ENCODE results near the gene COMTD1. TPM values are rescaled to one million over a fixed set of nuclear protein-coding genes. Genes with fewer than 3 reads are reported as not detected.
A peak's percentile ranks its signal among the peaks of the same experiment; 100 is the strongest.

The COMTD1 gene
- total RNA-seq, 2 experiments from 2014 or later, result 37.7 to 47.2 TPM

DNA sequence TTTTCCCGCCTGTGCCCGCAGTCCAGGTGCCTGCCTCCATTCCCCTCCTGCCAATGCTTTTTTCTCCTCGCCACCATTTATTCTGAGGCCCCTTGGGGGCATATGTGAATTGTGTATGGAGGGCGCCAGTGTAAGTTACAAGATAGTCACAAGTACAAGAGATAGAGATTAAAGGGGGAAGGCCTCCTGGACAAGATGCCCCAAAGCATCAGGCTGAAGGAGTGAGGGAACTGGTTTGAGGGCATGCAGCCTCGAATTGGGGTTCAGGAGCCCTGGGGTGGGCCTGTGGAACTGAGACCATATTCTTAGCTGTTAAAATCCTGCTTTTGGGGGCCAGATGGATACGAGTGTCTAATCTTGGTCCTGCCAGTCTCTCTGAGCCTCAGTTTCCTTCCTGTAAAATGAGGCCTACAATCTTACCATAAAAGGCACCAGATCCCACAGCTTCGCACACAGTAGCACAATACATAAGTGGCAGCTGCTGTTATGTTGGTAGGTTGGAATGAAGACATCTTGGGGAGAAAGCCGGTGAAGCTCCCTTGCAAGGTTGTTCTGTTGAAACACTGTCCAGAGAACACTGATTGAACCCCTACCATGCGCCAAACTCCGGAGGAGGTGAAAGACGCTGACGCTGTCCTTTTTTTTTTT lies 545 bp upstream of the COMTD1 start:
- no peak for DNase-seq (ENCODE audit: low spot score)
- peak overlapping the region; percentile 98 for H2AFZ ChIP-seq (ENCODE audit: low read length)
- no peaks in the 10 kb centered on the region for H3K9me3 ChIP-seq (ENCODE audit: low read length)
- H3K4me1 ChIP-seq (ENCODE audit: insufficient read depth, low read length, poor library complexity, severe bottlenecking), result peaks cover 19% of the 10 kb centered on the region
- H3K4me2 ChIP-seq (ENCODE audit: low read length), result peak overlapping the region; percentile 52
- no TSS peak for BruUV-seq (replicated peaks)
- POLR2A ChIA-PET, result interaction anchor here (0.6 to 1.4 kb wide), 3 partner anchors 48 to 209 kb away, joined by 3 to 6 read pairs (median 3); no protein-coding TSS in a partner anchor
- H3K27ac ChIP-seq (ENCODE audit: low read depth, low read length, poor library complexity, severe bottlenecking), result no peak overlapping the region
- CTCF ChIA-PET (ENCODE audit: unreplicated experiment), result interaction anchor here (0.5 to 1.4 kb wide), 4 partner anchors 25 to 376 kb away, joined by 3 to 8 read pairs (median 4); partner anchors contain the start of gene VDAC2
- no peaks in the 10 kb centered on the region for H3K9me2 ChIP-seq (ENCODE audit: insufficient read depth, low read length)
- H3K4me3 ChIP-seq (ENCODE audit: low read depth, low read length, poor library complexity, severe bottlenecking), result peak overlapping the region; percentile 80
- H3K79me2 ChIP-seq (ENCODE audit: insufficient read depth, low read depth, low read length), result no peaks in the 10 kb centered on the region
- intact Hi-C loops (cut with micrococcal nuclease; ENCODE audit: unreplicated experiment), result loop anchor here (1.0 to 10.0 kb wide), 4 partner anchors 48 to 994 kb away; no protein-coding TSS in a partner anchor
- peaks cover under 1% of the 10 kb centered on the region; the same call in 1 of the 2 replicates for H4K20me1 ChIP-seq (ENCODE audit: insufficient read depth, low read length)
- TF ChIP-seq, protein P1, sequence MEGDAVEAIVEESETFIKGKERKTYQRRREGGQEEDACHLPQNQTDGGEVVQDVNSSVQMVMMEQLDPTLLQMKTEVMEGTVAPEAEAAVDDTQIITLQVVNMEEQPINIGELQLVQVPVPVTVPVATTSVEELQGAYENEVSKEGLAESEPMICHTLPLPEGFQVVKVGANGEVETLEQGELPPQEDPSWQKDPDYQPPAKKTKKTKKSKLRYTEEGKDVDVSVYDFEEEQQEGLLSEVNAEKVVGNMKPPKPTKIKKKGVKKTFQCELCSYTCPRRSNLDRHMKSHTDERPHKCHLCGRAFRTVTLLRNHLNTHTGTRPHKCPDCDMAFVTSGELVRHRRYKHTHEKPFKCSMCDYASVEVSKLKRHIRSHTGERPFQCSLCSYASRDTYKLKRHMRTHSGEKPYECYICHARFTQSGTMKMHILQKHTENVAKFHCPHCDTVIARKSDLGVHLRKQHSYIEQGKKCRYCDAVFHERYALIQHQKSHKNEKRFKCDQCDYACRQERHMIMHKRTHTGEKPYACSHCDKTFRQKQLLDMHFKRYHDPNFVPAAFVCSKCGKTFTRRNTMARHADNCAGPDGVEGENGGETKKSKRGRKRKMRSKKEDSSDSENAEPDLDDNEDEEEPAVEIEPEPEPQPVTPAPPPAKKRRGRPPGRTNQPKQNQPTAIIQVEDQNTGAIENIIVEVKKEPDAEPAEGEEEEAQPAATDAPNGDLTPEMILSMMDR (conservative IDR thresholded peaks at IDR 0.05; ENCODE audit: low read length), result no peak; the same call in none of the 2 replicates
- TF ChIP-seq EZH2phosphoT487 (IDR thresholded peaks at IDR 0.05; ENCODE audit: borderline replicate concordance, low read depth, low read length), result no peak
- H3K36me3 ChIP-seq (ENCODE audit: insufficient read depth, low read length), result peaks cover 26% of the 10 kb centered on the region

DNA sequence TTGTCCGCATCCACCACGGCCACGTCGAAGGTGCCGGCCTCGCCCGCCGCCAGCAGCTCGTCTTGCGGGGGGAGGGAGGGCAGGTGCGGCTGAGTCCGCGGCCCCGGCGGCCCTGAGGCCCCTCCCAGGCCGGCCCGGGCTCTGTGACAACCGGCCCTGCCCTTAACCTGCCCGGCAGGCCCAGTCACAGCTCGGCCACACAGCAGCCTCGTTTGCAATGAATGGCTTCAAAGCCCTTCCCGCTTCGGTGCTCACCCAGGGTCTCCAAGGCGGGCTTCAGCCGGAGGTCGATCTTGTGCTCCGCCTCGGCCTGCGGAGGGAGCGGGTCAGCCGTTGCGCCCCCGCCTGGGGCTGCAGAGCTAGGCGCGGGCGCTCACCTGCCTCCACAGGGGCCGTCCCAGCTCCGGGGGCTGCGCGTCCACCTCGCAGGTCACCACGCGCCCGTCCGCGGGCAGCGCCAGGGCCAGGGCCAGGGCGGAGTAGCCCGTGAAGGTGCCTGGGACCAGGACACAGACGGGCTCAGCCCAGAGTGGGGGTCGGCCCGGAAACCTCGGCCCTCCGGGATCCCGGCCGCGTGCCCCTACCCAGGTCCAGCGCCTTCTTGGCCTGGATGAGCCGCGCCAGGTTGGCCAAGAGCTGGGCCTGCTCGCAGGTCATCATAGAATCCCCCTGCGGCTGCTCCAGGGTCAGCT lies 928 bp downstream of the COMTD1 start:
- H3K79me2 ChIP-seq (ENCODE audit: insufficient read depth, low read depth, low read length), result no peaks in the 10 kb centered on the region; the same call in 1 of the 2 replicates
- POLR2A ChIA-PET, result interaction anchor here (0.6 to 3.7 kb wide), 6 partner anchors 24 to 499 kb away, joined by 3 to 20 read pairs (median 4); partner anchors contain the start of gene VDAC2
- TF ChIP-seq, protein P1 (conservative IDR thresholded peaks at IDR 0.05; ENCODE audit: low read length), result peak; percentile 54
- TF ChIP-seq EZH2phosphoT487 (IDR thresholded peaks at IDR 0.05; ENCODE audit: borderline replicate concordance, low read depth, low read length), result no peak
- no peaks in the 10 kb centered on the region for H3K9me2 ChIP-seq (ENCODE audit: insufficient read depth, low read length)
- BruUV-seq (replicated peaks), result no TSS peak
- peaks cover 4% of the 10 kb centered on the region; the same call in 1 of the 2 replicates for H4K20me1 ChIP-seq (ENCODE audit: insufficient read depth, low read length)
- intact Hi-C loops (cut with micrococcal nuclease; ENCODE audit: unreplicated experiment), result loop anchor here (1.0 to 10.0 kb wide), 5 partner anchors 25 to 993 kb away; partner anchors contain the start of genes KAT6B, SAMD8 and VDAC2
- H3K4me1 ChIP-seq (ENCODE audit: insufficient read depth, low read length, poor library complexity, severe bottlenecking), result peaks cover 19% of the 10 kb centered on the region
- peak overlapping the region; percentile 77 for H3K27ac ChIP-seq (ENCODE audit: low read depth, low read length, poor library complexity, severe bottlenecking)
- H3K9me3 ChIP-seq (ENCODE audit: low read length), result no peaks in the 10 kb centered on the region
- H3K4me2 ChIP-seq (ENCODE audit: low read length), result peak overlapping the region; percentile 92
- H3K36me3 ChIP-seq (ENCODE audit: insufficient read depth, low read length), result peaks cover 40% of the 10 kb centered on the region
- peak; percentile 62 for DNase-seq (ENCODE audit: low spot score)
- CTCF ChIA-PET (ENCODE audit: unreplicated experiment), result interaction anchor here (0.6 to 1.7 kb wide), 3 partner anchors 23 to 203 kb away, joined by 3 to 9 read pairs (median 4); no protein-coding TSS in a partner anchor
- peak overlapping the region; percentile 74 for H2AFZ ChIP-seq (ENCODE audit: low read length)
- H3K4me3 ChIP-seq (ENCODE audit: low read depth, low read length, poor library complexity, severe bottlenecking), result peak overlapping the region; percentile 80
